GM23248 (cell line): Measurements from ENCODE around the gene CIRBP. TPM values are rescaled to one million over a fixed set of nuclear protein-coding genes. Genes with fewer than 3 reads are reported as not detected.

Source experiments
- DNase-seq: peaks from one replicate; pipeline ENCODE4 v3.0.0-alpha.2; 2015
- H2AFZ ChIP-seq: fragments of 200-600 bp; sonication (generic); 2 replicates; pipeline ENCODE4 v1.6.1; 2016; ENCODE audit warnings: antibody characterized with exemption
- H3F3A ChIP-seq: fragments of 200-600 bp; sonication (generic); 2 replicates; pipeline ENCODE4 v1.6.1; 2016; ENCODE audit warnings: mild to moderate bottlenecking, antibody characterized with exemption, mixed run types; ENCODE audit not compliant: insufficient read depth
- H3K27ac ChIP-seq: fragments of 200-600 bp; sonication (generic); 2 replicates; pipeline ENCODE4 v1.5.1; 2016; ENCODE audit warnings: mild to moderate bottlenecking
- H3K27me3 ChIP-seq: fragments of 200-600 bp; sonication (generic); replicated peaks from 2 replicates; pipeline ENCODE4 v1.6.1; 2016; ENCODE audit warnings: mild to moderate bottlenecking; ENCODE audit not compliant: insufficient read depth
- H3K36me3 ChIP-seq: fragments of 200-600 bp; sonication (generic); 2 replicates; pipeline ENCODE4 v1.6.1; 2016; ENCODE audit warnings: low read depth, mild to moderate bottlenecking
- H3K4me1 ChIP-seq: fragments of 200-600 bp; sonication (generic); 2 replicates; pipeline ENCODE4 v1.6.1; 2016; ENCODE audit warnings: mild to moderate bottlenecking; ENCODE audit not compliant: insufficient read depth
- H3K4me2 ChIP-seq: fragments of 200-600 bp; sonication (generic); one replicate; pipeline ENCODE4 v1.6.1; 2016; ENCODE audit warnings: mild to moderate bottlenecking; ENCODE audit not compliant: unreplicated experiment
- H3K4me3 ChIP-seq: fragments of 200-600 bp; sonication (generic); 2 replicates; pipeline ENCODE4 v1.5.1; 2016; ENCODE audit warnings: mild to moderate bottlenecking
- H3K79me2 ChIP-seq: fragments of 200-600 bp; sonication (generic); 2 replicates; pipeline ENCODE4 v1.6.1; 2016; ENCODE audit warnings: mild to moderate bottlenecking; ENCODE audit not compliant: insufficient read depth
- H3K9ac ChIP-seq: fragments of 200-600 bp; sonication (generic); 2 replicates; pipeline ENCODE4 v1.6.1; 2016; ENCODE audit warnings: mild to moderate bottlenecking
- H3K9me2 ChIP-seq: fragments of 200-600 bp; sonication (generic); 2 replicates; pipeline ENCODE4 v1.6.1; 2016; ENCODE audit warnings: mixed run types, mild to moderate bottlenecking, moderate library complexity; ENCODE audit not compliant: insufficient read depth
- H3K9me3 ChIP-seq: fragments of 200-600 bp; sonication (generic); one replicate; pipeline ENCODE4 v1.6.1; 2017; ENCODE audit warnings: low read depth
- H4K20me1 ChIP-seq: fragments of 200-600 bp; sonication (generic); 2 replicates; pipeline ENCODE4 v1.6.0; 2016; ENCODE audit not compliant: insufficient read depth
- EZH2 ChIP-seq: fragments of 200-600 bp; sonication (generic); IDR thresholded peaks from 2 replicates; pipeline ENCODE4 v1.6.1; 2018; ENCODE audit warnings: antibody characterized with exemption, mild to moderate bottlenecking; ENCODE audit not compliant: insufficient read depth, poor library complexity, severe bottlenecking
- EZH2phosphoT487 ChIP-seq: fragments of 200-600 bp; sonication (generic); IDR thresholded peaks from 2 replicates; pipeline ENCODE4 v1.6.1; 2018; ENCODE audit warnings: antibody characterized with exemption, moderate library complexity, mild to moderate bottlenecking, low read depth; ENCODE audit not compliant: insufficient read depth
- WGBS, 2 experiments: methylation state at CpG; one replicate each; pipeline ENCODE4 v1.1.6; 2015 to 2017; ENCODE audit warnings: low lambda C conversion rate in 2 of 2, low coverage in 1 of 2; ENCODE audit errors: missing lambda C conversion rate in 2 of 2; 5-methylcytosine and 5-hydroxymethylcytosine counted together
- in situ Hi-C: fragments of 300-500 bp; cut with MboI; formaldehyde crosslinking; loops from 2 replicates; pipeline ENCODE4 v1.15.0; 2020
- polyA plus RNA-seq: library from polyadenylated mRNA; unstranded; fragments of >200 nt; fragmentation: Nextera tagmentation; extraction: Ambion mirVana; gene quantifications from 2 replicates; pipeline ENCODE4 v1.2.1, GENCODE V29; 2016
- total RNA-seq: library from RNA; depleted of rRNA; stranded (reverse); fragments of >200 nt; shearing (Covaris generic); gene quantifications from 2 replicates; pipeline ENCODE4 v1.2.3, GENCODE V29; 2014

CIRBP gene
- total and polyA plus RNA-seq, 2 experiments from 2014 or later, result 185 to 392 TPM

DNA sequence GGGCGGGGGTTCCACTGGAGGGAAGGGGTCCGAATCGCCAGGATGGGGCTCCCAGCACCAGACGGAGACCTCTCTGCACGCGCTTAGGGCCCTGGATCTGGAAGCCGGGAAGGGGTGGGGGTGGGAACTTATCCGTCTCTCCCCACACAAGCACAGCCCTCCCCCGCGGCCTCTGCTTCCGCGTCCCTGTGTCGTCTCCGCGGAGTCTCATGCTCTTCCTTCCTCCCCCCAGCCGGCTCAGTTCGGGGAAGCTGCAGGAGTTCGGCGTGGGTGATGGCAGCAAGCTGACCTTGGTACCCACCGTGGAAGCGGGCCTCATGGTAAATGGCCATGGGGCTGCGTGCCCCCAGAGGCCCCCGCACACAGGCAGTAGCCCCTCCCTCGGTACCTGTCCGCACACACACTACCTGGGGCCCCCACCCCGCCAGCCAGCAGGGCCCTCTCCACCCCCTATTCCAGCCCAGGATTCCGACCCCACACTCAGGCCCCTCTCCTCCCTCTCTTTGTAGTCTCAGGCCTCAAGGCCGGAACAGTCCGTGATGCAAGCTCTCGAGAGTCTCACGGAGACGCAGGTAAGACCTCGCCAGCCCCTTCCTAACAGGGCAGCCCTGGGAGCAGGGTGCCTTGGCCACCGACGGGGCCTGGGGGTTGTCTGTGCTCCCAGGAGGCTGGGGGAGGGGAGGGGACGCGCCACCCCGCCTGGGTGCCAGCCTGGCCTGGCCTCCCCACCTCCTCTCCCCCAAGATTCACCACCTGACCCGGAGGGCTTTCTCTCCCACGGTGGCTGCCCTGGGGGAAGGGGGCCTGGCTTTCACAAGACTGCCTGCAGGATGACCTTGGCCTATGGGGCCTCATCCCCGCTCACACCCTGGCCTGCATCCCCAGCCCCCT lies 17.6 kb upstream of the CIRBP start:
- no peaks in the 10 kb centered on the region for H4K20me1 ChIP-seq
- H3K9ac ChIP-seq, result peak overlapping the region; percentile 99
- no peaks in the 10 kb centered on the region for H3K27me3 ChIP-seq
- peak overlapping the region; percentile 87 for H3K4me2 ChIP-seq
- peaks cover 20% of the 10 kb centered on the region for H3K4me1 ChIP-seq
- H3K79me2 ChIP-seq, result peaks cover 55% of the 10 kb centered on the region
- in situ Hi-C loops, result no loop called here
- WGBS, 2 experiments, result 1 to 2% methylated on average over 23 to 40 of the region's 41 CpGs
- TF ChIP-seq EZH2, result no peak
- no peak for TF ChIP-seq EZH2phosphoT487
- H3K4me3 ChIP-seq, result peak overlapping the region; percentile 85
- H3K27ac ChIP-seq, result peak overlapping the region; percentile 98
- no peaks in the 10 kb centered on the region for H3K9me3 ChIP-seq
- DNase-seq, result peak; percentile 85
- H3K9me2 ChIP-seq, result no peaks in the 10 kb centered on the region
- H3F3A ChIP-seq, result peaks cover 24% of the 10 kb centered on the region
- peaks cover 30% of the 10 kb centered on the region for H3K36me3 ChIP-seq
- no peak overlapping the region for H2AFZ ChIP-seq

DNA sequence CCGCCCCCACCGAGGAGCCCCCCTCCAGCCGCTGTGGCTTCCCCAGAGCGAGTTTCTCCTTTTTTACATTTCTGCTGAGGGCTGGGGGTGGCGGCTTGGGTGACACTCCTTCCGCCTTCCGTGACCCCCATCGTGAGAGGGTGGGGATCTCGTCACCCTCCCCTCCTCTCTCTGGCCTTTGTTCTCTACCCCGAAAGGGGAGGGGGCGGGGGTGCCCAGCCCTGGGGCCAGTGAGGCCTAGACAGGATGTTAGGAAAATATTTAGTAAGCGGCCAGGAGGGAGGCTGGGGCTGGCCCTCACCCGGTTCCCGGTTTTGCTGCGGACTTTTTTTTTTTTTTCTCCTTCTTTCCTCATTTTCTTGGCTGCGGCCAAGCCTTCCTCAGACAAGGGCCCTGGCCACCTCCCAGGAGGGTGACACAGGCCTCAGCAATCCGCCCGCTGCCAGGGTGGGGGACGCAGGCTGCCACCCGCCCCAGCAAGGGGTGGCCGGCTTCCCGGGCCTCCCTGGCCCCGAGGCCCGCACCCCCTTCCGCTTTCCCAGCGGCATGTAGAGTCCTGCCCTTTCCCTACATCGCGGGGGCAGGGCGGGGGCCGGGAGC lies 16.8 kb upstream of the CIRBP start:
- 0 to 1% methylated on average over 17 to 30 of the region's 30 CpGs for WGBS, 2 experiments
- H3K9me2 ChIP-seq, result no peaks in the 10 kb centered on the region
- H3K4me3 ChIP-seq, result peak overlapping the region; percentile 85
- peak overlapping the region; percentile 99 for H3K9ac ChIP-seq
- no peaks in the 10 kb centered on the region for H3K27me3 ChIP-seq
- H3K4me1 ChIP-seq, result peaks cover 22% of the 10 kb centered on the region
- peaks cover 62% of the 10 kb centered on the region for H3K79me2 ChIP-seq
- peak; percentile 98 for DNase-seq
- H3F3A ChIP-seq, result peaks cover 27% of the 10 kb centered on the region
- in situ Hi-C loops, result no loop called here
- peak overlapping the region; percentile 98 for H3K27ac ChIP-seq
- H2AFZ ChIP-seq, result no peak overlapping the region
- no peaks in the 10 kb centered on the region for H4K20me1 ChIP-seq
- H3K36me3 ChIP-seq, result peaks cover 36% of the 10 kb centered on the region
- no peaks in the 10 kb centered on the region for H3K9me3 ChIP-seq
- no peak for TF ChIP-seq EZH2phosphoT487
- no peak for TF ChIP-seq EZH2
- peak overlapping the region; percentile 87 for H3K4me2 ChIP-seq

- no peaks in the 10 kb centered on the region for H4K20me1 ChIP-seq
- 0 to 2% methylated on average over 5 to 23 of the region's 26 CpGs for WGBS, 2 experiments
- H3K36me3 ChIP-seq, result peaks cover 41% of the 10 kb centered on the region
- H3K4me3 ChIP-seq, result peak overlapping the region; percentile 85
- H3K9ac ChIP-seq, result peak overlapping the region; percentile 99
- H3K4me1 ChIP-seq, result peaks cover 25% of the 10 kb centered on the region
- DNase-seq, result peak; percentile 98
- no peak overlapping the region for H2AFZ ChIP-seq
- H3K27me3 ChIP-seq, result no peaks in the 10 kb centered on the region
- in situ Hi-C loops, result no loop called here
- no peaks in the 10 kb centered on the region for H3K9me3 ChIP-seq
- peak overlapping the region; percentile 87 for H3K4me2 ChIP-seq
- TF ChIP-seq EZH2phosphoT487 (no peak), EZH2 (no peak)
- H3F3A ChIP-seq, result peaks cover 28% of the 10 kb centered on the region
- H3K27ac ChIP-seq, result peak overlapping the region; percentile 98
- no peaks in the 10 kb centered on the region for H3K9me2 ChIP-seq
- H3K79me2 ChIP-seq, result peaks cover 69% of the 10 kb centered on the region
Measured at GRCh38 chr19:1252821-1253513, 16.2 kb upstream of the CIRBP start.

DNA sequence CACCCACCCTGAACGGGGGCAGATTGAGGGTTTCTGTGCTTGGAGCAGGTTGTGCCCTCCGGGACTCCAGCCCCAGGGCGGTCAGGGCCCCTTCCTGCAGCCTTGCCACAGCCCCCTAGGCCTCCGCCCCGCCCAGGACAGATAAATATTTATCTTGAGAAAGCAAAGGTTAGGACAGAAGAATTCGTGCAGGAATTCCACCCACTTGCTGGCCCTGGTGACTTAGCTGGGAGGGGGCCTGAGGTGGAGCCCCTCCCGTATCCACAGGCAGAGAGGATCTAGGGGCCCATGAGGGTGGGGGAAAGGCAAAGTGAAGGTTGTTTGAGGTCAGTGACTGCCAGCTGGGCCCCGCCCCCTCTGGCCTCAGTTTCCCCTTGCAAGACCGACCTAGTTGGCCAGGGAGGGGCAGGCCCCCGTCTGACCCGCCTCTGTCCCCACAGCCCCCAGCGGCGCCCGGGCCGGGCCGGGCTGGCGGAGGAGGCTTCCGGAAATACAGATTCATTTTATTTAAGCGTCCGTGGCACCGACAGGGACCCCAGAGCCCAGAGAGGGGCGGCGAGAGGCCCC lies 15.5 kb upstream of the CIRBP start:
- peaks cover 29% of the 10 kb centered on the region for H3K4me1 ChIP-seq
- H3F3A ChIP-seq, result peaks cover 33% of the 10 kb centered on the region
- in situ Hi-C loops, result no loop called here
- H3K36me3 ChIP-seq, result peaks cover 43% of the 10 kb centered on the region
- peak overlapping the region; percentile 85 for H3K4me3 ChIP-seq
- no peaks in the 10 kb centered on the region for H3K27me3 ChIP-seq
- WGBS, 2 experiments, result 39% methylated on average over 15 to 23 of the region's 23 CpGs
- peak; percentile 85 for DNase-seq
- H3K9ac ChIP-seq, result peak overlapping the region; percentile 99
- no peaks in the 10 kb centered on the region for H3K9me3 ChIP-seq
- no peaks in the 10 kb centered on the region for H3K9me2 ChIP-seq
- no peaks in the 10 kb centered on the region for H4K20me1 ChIP-seq
- peaks cover 72% of the 10 kb centered on the region for H3K79me2 ChIP-seq
- H2AFZ ChIP-seq, result no peak overlapping the region
- no peak for TF ChIP-seq EZH2phosphoT487
- peak overlapping the region; percentile 87 for H3K4me2 ChIP-seq
- H3K27ac ChIP-seq, result peak overlapping the region; percentile 98
